Natural killer cell (primary cell): Measurements from ENCODE around the gene DNAH1. TPM values are rescaled to one million over a fixed set of nuclear protein-coding genes. Genes with fewer than 3 reads are reported as not detected.

Experiments
- ATAC-seq, 3 donors: fragments of 150-1000 bp in 2 of 3; fragments of 200-7000 bp in 1 of 3; cut with Tn5 transposase; 1 replicate in 1 of 3; 2 replicates in 2 of 3; pipeline ENCODE4 v1.10.0; 2021; ENCODE audit warnings: mild to moderate bottlenecking in 2 of 3, moderate library complexity in 2 of 3
- DNase-seq, 2 donors: peaks; one replicate each; pipeline versions ENCODE4 v3.0.0 to v3.0.0-alpha.2; 2013 to 2021; ENCODE audit warnings: mixed read lengths in 1 of 2
- H3K27ac ChIP-seq: one replicate; pipeline ENCODE4 v1.5.1; 2013; ENCODE audit warnings: mild to moderate bottlenecking, low read length
- H3K27me3 ChIP-seq: one replicate; pipeline ENCODE4 v1.6.1; 2013; ENCODE audit warnings: low read length; ENCODE audit not compliant: control insufficient read depth, insufficient read depth
- H3K36me3 ChIP-seq: one replicate; pipeline ENCODE4 v1.6.1; 2013; ENCODE audit warnings: low read length; ENCODE audit not compliant: control insufficient read depth, insufficient read depth
- H3K4me1 ChIP-seq: one replicate; pipeline ENCODE4 v1.6.1; 2013; ENCODE audit warnings: low read length; ENCODE audit not compliant: control insufficient read depth, insufficient read depth
- H3K4me3 ChIP-seq: one replicate; pipeline ENCODE4 v1.5.1; 2013; ENCODE audit warnings: low read length
- H3K9me3 ChIP-seq: one replicate; pipeline ENCODE4 v1.6.1; 2013; ENCODE audit warnings: low read length; ENCODE audit not compliant: control insufficient read depth, insufficient read depth
- H3K27ac Mint-ChIP-seq, 2 donors: one replicate each; pipeline ENCODE4 v1.8.0; 2022; ENCODE audit warnings: mild to moderate bottlenecking in 2 of 2, mixed read lengths in 2 of 2, moderate library complexity in 1 of 2
- H3K27me3 Mint-ChIP-seq, 2 donors: one replicate each; pipeline ENCODE4 v1.8.0; 2022; ENCODE audit warnings: low read depth in 2 of 2, mixed read lengths in 2 of 2
- H3K36me3 Mint-ChIP-seq: one replicate; pipeline ENCODE4 v1.8.0; 2022; ENCODE audit warnings: mixed read lengths
- H3K4me1 Mint-ChIP-seq, 2 donors: one replicate each; pipeline ENCODE4 v1.8.0; 2022; ENCODE audit warnings: mixed read lengths in 2 of 2
- H3K4me3 Mint-ChIP-seq: one replicate; pipeline ENCODE4 v1.8.0; 2022; ENCODE audit warnings: mild to moderate bottlenecking, moderate library complexity, mixed read lengths
- H3K9me3 Mint-ChIP-seq, 2 donors: one replicate each; pipeline ENCODE4 v1.8.0; 2022; ENCODE audit warnings: mixed read lengths in 2 of 2
- CTCF ChIP-seq: fragments of 200-600 bp; IDR thresholded peaks from one replicate; pipeline ENCODE4 v1.8.0; 2022; ENCODE audit warnings: antibody characterized with exemption
- WGBS: methylation state at CpG from one replicate; pipeline ENCODE4 v1.1.7; 2013; ENCODE audit warnings: missing lambda C conversion rate; ENCODE audit not compliant: insufficient coverage; 5-methylcytosine and 5-hydroxymethylcytosine counted together
- intact Hi-C: fragments of 100-400 bp; cut with micrococcal nuclease; formaldehyde crosslinking; loops from one replicate; pipeline ENCODE4 v1.14.2; 2022
- total RNA-seq, 4 donors: library from RNA; stranded (reverse); fragments of 120-200 nt in 1 of 4; gene quantifications; one replicate each; pipeline versions ENCODE4 v1.2.3 to v1.2.4, GENCODE V29; 2013 to 2022

The DNAH1 gene
- total RNA-seq, 3 donors from 2014 or later (not counting 1 experiment from before 2014, with no cell fraction given) = 72.3 to 81.7 (median 74.2) TPM

- Histone ChIP-seq H3K27ac (no peak overlapping the region), H3K4me1 (peaks cover 21% of the 10 kb centered on the region), H3K9me3 (no peaks in the 10 kb centered on the region), H3K27me3 (no peaks in the 10 kb centered on the region), H3K36me3 (peaks cover 8% of the 10 kb centered on the region), H3K4me3 (no peak overlapping the region)
- Mint-ChIP-seq H3K27ac (peak overlapping the region in 1 of 2 donors; percentile 72), H3K27me3 (no peaks in the 10 kb centered on the region), H3K9me3 (no peaks in the 10 kb centered on the region), H3K4me1 (peaks cover 0 to 39% of the 10 kb centered on the region in 2 donors), H3K4me3 (no peak overlapping the region), H3K36me3 (no peaks in the 10 kb centered on the region)
- ATAC-seq (no peak), DNase-seq (no peak)
- intact Hi-C loops = no loop called here
- no peak for TF ChIP-seq CTCF
- WGBS = 60% methylated on average over 17 of the region's 17 CpGs
Measured at GRCh38 chr3:52298149-52299098, 17.7 kb upstream of the DNAH1 start.

GRCh38 chr3:52299247-52299878, 16.8 kb upstream of the DNAH1 start:
- Histone ChIP-seq H3K36me3 (peaks cover 4% of the 10 kb centered on the region), H3K27me3 (no peaks in the 10 kb centered on the region), H3K4me3 (no peak overlapping the region), H3K4me1 (peaks cover 21% of the 10 kb centered on the region), H3K27ac (no peak overlapping the region), H3K9me3 (no peaks in the 10 kb centered on the region)
- no peak for TF ChIP-seq CTCF
- no peaks in the 10 kb centered on the region for H3K36me3 Mint-ChIP-seq
- intact Hi-C loops = no loop called here
- H3K4me3 Mint-ChIP-seq = no peak overlapping the region
- H3K4me1 Mint-ChIP-seq = peaks cover 0 to 37% of the 10 kb centered on the region in 2 donors
- DNase-seq (no peak), ATAC-seq (peak in 2 of 3 donors; percentile 7)
- no peaks in the 10 kb centered on the region for H3K9me3 Mint-ChIP-seq
- peak overlapping the region in 1 of 2 donors; percentile 72 for H3K27ac Mint-ChIP-seq
- H3K27me3 Mint-ChIP-seq = no peaks in the 10 kb centered on the region
- WGBS = 64% methylated on average over 10 of the region's 10 CpGs

- peak; percentile 34 to 59 (median 57) for ATAC-seq
- Histone ChIP-seq H3K27ac (no peak overlapping the region), H3K36me3 (peaks cover 2% of the 10 kb centered on the region), H3K4me3 (no peak overlapping the region), H3K4me1 (peaks cover 21% of the 10 kb centered on the region), H3K27me3 (no peaks in the 10 kb centered on the region), H3K9me3 (no peaks in the 10 kb centered on the region)
- DNase-seq = peak in 1 of 2 donors; percentile 32
- Mint-ChIP-seq H3K27me3 (no peaks in the 10 kb centered on the region), H3K36me3 (no peaks in the 10 kb centered on the region), H3K4me3 (no peak overlapping the region), H3K27ac (peak overlapping the region in 1 of 2 donors; percentile 72), H3K4me1 (peaks cover 0 to 31% of the 10 kb centered on the region in 2 donors), H3K9me3 (no peaks in the 10 kb centered on the region)
- WGBS = 34% methylated on average over 6 of the region's 14 CpGs
- intact Hi-C loops = no loop called here
- no peak for TF ChIP-seq CTCF
Measured at GRCh38 chr3:52299879-52300611, 16.1 kb upstream of the DNAH1 start.
